ELR (cell line): Measurements from ENCODE around the gene DNAH8.

Experiments used
- DNase-seq: peaks from one replicate; pipeline ENCODE4 v3.0.0-alpha.2; 2015; ENCODE audit warnings: low read depth

The DNAH8 gene, protein sequence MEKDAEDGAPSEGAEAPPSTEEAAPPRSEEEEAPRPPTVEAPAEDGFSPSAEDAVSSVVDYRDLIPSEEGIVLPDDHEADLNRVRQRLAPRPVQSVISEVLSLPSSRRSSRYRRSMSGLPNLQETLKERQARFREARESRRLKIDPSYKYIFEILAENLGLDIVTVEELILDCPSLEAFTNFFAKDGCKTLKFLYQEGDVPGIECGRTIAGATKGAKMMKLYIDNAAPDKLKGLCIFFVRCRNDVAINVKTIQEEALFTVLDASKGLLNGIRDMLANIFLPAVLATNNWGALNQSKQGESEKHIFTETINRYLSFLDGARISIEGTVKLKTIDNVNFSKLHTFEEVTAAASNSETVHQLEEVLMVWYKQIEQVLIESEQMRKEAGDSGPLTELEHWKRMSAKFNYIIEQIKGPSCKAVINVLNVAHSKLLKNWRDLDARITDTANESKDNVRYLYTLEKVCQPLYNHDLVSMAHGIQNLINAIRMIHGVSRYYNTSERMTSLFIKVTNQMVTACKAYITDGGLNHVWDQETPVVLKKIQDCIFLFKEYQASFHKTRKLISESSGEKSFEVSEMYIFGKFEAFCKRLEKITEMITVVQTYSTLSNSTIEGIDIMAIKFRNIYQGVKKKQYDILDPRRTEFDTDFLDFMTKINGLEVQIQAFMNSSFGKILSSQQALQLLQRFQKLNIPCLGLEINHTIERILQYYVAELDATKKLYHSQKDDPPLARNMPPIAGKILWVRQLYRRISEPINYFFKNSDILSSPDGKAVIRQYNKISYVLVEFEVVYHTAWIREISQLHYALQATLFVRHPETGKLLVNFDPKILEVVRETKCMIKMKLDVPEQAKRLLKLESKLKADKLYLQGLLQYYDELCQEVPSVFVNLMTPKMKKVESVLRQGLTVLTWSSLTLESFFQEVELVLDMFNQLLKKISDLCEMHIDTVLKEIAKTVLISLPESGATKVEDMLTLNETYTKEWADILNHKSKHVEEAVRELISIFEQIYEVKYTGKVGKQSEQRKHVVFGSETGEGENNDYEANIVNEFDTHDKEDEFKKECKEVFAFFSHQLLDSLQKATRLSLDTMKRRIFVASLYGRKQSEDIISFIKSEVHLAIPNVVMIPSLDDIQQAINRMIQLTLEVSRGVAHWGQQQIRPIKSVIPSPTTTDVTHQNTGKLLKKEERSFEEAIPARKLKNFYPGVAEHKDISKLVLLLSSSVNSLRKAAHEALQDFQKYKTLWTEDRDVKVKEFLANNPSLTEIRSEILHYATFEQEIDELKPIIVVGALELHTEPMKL (N-terminal part only)

DNA sequence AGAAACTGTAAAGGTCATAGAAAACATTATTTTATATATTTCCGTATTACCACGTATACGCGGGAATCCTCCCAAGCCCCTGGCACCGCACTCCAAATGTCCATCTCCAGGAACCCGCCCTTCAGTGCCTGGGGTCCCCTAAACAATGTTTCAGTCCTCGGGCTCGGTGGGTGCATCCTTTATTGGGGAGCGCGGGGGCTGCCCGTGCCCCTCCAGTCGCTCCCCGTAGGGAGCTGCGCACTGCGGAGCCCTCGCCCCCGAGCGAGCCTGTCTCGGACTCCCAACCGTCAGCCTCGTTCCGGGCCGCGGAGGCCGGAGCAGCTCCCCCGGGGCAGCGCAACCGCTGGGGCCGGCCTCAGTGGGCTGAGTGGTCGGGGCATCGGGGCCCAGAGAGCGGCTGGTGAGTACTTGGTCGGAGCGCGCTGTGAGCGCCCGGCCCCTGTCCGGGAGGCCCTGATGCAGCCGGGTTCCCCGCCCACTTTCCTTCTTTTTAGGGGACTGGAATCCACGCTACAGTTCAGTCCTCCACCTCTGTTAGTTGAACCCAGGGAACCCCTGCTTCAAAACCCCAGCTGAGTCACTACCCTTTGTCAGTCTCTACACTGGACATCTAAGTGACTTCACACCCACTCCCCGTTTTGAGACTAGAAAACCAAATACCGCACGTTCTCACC is at the start of gene DNAH8:
Gene DNAH8, plus strand, starts transcription at position 296 of the 674 bp plus-strand sequence. CDS start 7,499 bp downstream, outside the sequence.
- no peak for DNase-seq

DNA sequence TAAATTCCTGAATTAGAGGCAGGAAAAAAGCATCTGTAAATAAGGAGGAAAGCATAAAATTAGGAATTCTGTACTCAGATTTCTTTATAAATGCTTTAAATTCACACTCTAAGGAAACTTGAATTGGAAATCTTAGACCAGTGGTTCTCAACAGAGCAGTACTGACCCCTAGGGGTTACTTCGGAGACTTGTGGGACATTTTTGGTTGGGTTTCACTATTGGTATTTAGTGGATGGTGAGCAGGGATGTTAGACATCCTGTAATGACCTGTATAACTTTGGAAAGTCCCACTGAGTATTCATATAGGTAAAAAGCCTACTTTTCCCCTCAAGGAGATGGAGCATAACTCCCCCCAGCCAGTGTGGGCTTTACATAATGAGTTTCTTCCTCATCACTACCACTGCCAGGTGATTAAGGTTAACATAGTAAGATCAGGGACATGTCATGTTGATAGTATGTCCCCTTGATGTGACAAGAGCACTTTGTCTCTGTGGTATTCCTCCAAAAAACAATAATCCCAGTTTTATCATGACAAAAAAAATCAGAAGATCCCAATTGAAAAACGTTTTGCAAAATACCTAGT is 43.1 kb upstream of the DNAH8 start:
- peak; percentile 72 for DNase-seq

DNA sequence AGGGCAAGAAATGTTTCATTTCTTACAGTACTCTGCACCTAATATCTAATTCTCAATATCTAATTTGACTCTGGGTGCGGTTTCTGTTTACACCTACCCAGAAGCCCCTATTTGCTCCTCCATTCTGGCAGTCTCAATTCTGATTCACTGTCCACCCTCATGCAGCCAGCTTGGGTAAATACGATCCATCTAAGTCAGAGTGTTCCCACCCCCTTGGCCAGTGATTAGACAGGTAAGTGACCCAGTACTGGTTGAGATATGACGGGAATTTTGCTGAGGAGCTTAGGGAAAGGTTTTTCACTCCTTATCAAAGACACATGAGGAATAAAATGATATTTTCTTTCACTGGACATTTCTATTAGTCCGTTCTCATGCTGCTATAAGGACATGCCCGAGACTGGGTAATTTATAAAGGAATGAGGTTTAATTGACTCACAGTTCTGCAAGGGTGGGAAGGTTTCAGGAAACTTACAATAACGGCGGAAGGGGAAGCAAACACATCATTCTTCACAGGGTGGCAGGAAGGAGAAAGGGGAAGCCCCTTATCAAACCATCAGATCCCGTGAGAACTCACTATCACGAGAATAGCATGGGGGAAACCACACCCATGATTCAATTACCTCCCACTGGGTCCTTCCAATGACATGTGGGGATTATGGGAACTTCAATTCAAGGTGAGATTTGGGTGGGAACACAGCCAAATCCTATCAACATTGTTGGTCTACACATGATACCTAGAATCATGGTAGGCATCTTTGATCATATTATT is 41.5 kb upstream of the DNAH8 start:
- DNase-seq: peak; percentile 26

DNA sequence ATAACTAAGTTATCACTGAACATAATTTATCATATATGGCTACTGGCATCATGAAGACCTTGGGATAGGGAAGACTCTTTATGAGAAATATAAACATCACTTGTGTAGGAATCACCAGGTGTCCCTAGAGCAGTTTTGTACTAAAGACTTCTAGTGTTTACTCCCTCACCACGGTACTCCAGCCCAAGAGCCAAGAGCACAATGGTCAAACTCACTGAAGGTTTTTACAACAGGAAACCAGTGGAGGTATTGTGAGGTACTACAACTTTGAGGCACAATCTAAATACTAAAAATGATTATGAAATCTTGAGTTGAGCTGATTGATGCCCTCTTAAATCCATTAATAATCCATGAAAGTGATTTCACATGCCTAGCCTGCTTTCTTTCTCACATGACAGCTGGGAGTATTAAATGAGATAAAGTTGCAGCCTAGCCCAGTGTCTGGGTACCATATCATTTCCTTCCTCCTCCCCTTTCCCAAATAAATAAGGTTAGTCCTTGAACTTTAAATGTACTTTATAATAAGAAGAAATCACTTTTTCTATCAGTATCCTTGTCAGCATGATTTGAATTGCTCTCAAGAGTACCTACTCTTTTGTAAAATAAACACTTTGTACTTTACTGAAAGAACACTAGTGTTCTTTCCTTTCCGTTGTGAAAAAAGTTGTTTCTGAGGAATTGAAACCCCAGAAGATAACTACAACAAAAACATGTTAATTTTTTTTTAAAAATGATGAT is 38.7 kb upstream of the DNAH8 start:
- no peak for DNase-seq

DNA sequence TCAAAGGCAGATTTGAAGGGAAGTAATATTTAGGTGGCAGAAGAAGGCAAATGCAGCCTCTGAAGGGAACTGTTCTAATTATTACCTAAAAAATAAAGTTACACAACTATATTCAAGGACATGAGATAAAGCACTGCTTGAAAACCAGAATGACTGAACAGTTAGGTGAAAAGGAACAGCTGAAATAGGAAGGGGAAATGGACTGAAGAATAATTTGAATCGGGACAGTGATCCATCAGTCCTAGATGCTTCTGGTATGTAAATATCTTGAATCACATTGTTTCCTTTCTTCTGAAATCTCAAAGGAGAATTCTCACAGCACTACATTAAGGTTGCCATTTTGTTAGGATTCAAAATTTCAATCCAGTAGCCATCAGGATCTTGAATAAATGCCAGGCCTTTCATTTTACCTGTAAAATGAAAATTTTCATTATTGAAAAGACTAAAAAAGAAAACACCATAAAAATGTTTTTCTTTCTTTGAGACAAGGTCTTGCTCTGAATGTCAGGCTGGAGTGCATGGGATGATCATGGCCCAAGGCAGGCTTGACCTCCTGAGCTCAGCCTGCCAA is 38.1 kb upstream of the DNAH8 start:
- no peak for DNase-seq

DNA sequence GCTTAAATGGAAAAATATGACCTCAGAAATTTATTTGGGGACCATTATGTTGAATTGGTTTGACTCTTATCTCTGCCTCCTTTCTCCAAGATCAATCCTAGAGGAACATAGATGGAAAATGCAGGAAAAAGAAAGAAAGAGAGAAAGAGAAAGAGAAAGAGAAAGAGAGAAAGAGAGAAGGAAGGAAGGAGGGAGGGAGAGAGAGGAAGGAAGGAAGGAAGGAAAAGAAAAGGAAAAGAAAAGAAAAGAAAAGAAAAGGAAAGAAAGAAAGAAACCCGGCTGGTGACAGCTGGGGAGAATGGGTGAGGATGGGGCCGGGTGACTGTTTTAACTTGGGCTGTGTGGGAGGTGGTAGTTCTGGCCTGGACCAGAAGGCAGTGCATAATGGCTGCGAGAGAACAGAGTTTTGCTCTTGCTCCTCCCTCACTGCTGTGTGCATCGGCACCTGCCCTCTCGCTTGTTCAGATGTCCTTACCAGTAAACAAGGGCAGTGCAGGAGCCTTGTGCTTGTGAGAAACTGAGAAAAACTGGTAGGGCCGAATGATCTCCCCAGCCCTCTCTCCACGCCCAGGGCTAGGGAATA is 36.8 kb upstream of the DNAH8 start:
- no peak for DNase-seq

DNA sequence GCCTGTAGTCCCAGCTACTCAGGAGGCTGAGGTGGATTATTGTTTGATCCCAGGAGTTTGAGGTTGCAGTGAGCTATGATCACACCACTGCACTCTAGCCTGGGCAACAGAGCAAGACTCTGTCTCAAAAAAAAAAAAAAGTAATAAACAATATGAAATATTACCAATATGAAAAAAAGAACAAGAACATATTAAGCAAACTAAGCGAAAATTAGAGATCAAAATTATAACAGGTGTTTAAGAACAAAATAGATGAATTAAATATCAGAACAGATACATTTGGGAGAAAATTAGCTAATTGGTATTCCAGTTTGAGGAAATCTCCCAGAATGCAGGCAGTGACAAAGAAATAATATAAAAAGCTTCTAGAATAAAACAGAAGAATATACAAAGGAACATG is 35.4 kb upstream of the DNAH8 start:
- no peak for DNase-seq

DNA sequence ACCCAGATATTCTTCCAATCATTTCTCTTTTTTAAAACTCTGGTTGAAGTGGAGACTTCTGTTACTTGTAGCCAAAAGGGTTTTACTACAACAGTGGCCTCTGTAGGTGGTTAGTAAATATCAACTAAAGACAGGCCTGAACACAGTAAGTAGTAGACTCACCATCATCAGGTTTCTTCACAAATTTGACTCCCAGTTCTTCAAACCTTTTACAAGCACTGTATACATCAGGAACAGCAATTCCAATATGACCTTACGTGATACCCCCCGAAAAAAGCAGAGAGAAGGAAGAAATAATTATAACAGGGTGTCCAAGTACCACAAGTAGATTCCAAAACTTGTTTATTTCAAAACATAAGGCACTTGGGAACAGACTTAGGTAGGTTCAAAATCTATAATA is 33.3 kb upstream of the DNAH8 start:
- DNase-seq: no peak

DNA sequence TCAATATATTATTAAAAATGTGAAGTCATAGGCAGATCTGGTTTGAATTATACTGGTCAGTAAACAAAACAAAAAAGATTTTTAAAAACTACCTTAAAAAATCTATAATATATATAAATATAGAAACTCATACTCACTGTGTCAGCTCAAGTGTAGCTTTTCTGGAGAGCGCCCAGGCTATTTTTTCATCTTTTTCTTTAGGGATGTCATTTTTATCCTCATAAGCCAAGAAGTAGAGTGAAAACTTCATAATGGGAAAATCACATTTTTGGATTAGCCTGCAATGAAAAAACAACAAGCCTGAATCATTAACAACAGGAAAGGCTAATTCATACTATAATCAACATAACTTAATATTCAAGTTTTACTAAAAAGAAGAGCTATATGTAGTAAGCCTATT is 30.9 kb upstream of the DNAH8 start:
- DNase-seq: no peak

DNA sequence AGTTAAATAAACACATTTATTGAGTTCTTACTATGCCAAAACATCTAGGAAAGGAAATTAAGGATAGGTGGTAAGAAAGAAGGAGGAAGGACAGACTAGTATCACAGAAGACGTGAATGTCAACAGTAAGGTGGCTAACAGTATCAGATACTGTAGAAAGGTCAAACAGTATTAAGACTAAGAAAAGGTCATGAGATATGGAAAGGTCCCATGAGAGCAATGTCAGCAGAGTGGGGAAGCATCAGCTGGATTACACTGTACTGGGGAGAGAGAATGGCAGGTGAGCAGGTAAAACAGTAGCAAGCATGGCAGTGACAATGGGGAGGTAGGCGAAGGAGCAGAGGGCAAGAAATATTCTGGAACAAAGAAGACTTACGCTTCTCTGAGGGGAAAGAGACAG is 30.2 kb upstream of the DNAH8 start:
- no peak for DNase-seq

DNA sequence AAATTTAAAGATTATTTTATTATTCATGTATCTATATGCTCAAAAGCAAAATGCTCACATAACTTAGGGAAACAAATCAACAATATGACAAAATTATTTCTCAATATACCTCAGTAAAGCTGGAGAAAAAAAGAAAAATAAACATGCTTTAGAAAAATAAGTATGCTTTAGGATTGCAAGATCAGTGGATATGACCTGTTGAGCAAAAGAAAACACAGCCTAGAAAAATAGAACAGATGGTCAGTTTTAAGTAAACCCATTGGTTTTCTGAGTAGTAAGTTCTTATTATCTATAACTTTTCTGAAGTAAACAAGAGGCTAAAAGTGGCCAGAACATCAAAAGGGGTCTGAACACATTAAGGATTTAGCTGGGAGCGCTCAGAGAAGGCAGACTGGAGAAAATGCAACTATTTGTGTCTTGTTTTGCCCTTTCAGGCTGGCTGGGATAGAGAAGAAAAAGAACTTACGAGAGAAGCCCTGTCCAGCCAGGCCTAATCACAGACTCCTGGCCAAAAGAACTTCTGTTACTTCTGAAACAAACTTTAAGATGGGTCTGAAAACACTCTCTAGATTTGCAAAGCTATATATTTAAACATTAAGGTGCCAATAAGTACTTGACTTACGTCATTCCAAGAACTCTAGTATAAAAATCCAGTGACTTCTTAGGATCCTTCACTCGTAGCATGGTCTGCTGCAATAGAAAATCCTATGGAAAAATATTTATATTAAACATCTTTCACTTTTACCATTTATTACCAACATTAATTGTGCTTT is 28.7 kb upstream of the DNAH8 start:
- DNase-seq: no peak

DNA sequence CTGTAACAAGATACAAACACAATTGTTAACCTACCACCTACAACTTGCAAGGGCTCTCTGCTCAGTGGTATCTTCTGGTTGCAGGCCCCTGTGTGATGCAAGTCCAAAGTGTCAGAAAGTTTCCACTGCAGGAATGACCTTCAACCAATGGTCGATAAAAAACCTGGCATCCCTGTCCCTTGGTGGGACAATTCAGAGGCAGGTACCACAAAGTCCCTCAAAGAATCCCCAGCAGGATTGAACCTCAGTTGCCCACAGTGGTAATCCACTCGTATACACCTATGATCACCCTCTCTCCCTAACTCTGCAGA is 28.1 kb upstream of the DNAH8 start:
- no peak for DNase-seq

DNA sequence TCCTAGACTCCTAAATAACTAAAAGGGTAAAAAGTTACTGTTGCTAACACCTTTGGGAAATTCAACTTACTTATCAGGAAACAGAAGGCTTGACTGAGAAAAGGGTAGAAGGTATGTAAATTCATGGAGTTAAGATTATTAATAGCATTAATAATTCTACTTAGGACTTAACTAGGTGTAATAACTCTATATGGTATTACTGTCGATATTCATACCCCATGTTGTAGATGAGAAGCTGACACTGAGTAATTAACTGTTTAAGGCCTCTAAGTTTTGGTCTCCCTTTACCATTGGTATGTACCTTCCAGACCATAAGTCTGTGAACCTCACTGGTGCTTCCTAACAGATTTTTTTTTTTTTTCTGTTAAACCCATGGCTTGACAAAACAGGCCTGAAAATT is 27.6 kb upstream of the DNAH8 start:
- DNase-seq: no peak

DNA sequence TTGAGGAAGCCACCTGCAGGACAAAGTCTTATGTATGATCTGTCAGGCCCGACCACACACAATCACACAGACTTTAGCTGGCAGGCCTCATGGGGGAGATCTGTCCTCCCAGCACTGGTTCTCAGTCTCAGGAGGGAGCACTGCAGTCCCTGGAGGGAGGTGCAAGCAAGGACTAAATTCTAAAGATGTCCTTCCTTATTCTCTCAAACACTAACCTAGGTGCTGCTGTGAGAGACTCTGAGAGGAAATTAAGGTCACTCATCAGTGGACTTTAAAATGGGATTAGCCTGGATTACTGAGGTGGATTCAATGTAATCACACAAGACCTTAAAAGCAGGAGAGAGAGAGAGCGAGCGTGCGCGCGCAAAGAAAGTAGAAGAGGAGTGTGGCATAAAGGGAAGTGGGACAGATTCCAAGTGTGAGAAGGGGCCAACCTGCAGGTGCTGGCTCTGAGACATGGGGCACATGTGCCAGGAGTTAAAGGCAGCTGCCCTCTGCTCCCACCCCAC is 26.5 kb upstream of the DNAH8 start:
- no peak for DNase-seq

DNA sequence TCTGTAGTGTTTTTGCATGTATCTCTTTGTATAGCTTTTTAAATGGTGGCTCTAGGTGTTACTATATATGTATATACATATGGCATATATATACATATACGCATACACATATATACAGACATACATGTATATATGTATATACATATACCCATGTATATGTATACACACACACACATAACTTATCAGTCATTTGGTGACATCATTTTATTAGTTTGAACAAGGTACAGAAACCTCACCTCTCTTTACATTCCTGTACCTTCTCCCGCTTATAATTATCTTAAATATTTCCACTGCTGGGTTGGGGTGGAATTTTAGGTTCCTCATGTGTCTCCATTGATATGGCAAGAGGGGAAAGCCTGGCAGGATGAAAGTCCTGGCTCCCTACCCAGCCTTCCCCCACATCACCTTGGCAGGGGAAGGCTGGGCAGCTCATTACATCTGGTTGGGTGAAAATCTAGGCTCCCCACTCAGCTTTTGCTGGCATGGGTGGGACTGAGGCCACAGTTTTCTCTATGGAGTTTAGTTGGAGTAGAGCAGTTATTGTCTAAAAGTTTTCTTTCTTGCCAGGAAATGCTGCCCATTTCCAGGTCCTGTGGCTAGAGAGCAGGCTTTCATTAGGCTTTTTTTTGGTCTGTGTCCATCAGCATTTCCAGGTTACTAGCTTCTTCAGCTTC is 19.7 kb upstream of the DNAH8 start:
- no peak for DNase-seq

DNA sequence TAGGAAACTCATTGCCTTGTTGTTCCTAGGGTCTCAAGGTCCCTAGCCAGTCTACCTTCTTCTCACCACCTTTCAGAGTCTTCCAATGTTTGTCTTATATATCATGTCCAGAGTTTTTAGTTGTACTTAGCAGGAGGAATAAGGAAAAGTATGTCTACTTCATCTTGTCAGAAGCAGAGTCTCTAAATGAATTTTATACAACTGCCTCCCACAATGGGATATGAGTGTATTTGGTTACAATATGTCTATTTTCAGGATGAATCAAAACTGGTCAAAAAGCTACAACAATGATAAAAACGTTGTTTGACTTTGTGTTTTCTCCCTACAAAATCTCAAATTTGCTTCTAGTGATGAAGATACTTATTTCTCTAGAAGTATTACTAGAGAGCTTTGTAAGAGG is 19.2 kb upstream of the DNAH8 start:
- DNase-seq: no peak

DNA sequence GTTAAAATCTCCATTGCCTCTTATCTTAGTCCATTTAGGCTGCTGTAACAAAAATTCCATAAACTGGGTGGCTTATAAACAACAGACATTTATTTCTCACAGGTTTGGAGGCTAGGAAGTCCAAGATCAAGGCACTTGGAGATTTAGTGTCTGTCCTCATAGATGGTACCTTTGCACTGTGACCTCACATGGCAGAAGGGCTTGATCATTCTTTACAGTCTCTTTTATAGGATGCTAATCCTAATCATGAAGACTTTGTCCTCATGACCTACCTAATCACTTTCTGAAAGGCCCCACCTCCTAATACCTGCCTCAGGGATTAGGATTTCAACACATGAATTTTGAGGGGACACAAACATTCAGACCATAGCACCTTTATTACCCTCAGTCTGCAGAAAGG is 18.8 kb upstream of the DNAH8 start:
- DNase-seq: no peak

DNA sequence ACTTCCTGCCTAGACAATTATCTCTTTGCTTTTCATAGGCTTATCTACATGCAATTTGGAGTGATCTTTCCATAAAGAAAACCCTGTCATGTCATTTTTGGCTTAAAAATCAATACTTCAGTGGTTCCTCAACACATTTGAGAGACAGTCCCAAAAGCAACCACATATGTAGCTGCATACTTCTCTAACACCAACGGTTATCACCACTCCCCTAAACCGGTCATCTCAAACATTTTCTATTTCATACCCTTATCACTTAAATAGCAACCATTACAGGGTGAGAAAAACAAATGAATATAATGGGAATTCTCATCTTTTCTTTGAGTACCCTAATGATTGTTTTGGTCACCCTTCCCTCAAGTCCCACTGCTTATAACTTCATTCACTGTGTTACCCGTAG is 17.3 kb upstream of the DNAH8 start:
- DNase-seq: no peak
